Testis (tissue), 3 donors: ENCODE results near the gene SLC17A2. TPM values are rescaled to one million over a fixed set of nuclear protein-coding genes. Genes with fewer than 3 reads are reported as not detected.

Source experiments
- DNase-seq: peaks from one replicate; pipeline ENCODE4 v3.0.0-alpha.2; 2019
- H3K27ac ChIP-seq, 2 donors: fragments of 200-600 bp; sonication (generic); one replicate each; pipeline ENCODE4 v1.5.1; 2019
- H3K27me3 ChIP-seq: fragments of 200-600 bp; sonication (generic); one replicate; pipeline ENCODE4 v1.5.1; 2019
- H3K36me3 ChIP-seq: fragments of 200-600 bp; sonication (generic); one replicate; pipeline ENCODE4 v1.5.1; 2017; ENCODE audit warnings: low read depth; ENCODE audit errors: missing control alignments
- H3K4me1 ChIP-seq: fragments of 200-600 bp; sonication (generic); one replicate; pipeline ENCODE4 v1.5.1; 2019
- H3K4me3 ChIP-seq, 2 donors: fragments of 200-600 bp; sonication (generic); one replicate each; pipeline ENCODE4 v1.5.1; 2017 to 2019
- H3K9me3 ChIP-seq: fragments of 200-600 bp; sonication (generic); one replicate; pipeline ENCODE4 v1.5.1; 2017
- POLR2A ChIP-seq: fragments of 450-650 bp; IDR thresholded peaks from one replicate; pipeline ENCODE4 v1.6.1; 2017; ENCODE audit warnings: antibody characterized with exemption, mild to moderate bottlenecking, moderate library complexity
- WGBS, 2 donors: methylation state at CpG; one replicate each; pipeline ENCODE4 v1.1.5; 2018; 5-methylcytosine and 5-hydroxymethylcytosine counted together
- intact Hi-C: fragments of 100-400 bp; cut with DNase I; formaldehyde crosslinking; loops from one replicate; pipeline ENCODE4 v1.15.1; 2023; ENCODE audit warnings: low total_unique reads
- polyA plus RNA-seq: library from polyadenylated mRNA; stranded (reverse); fragments of 350-450 nt; fragmentation: Illumina TruSeq; extraction: RNeasy Lipid Tissue Mini Kit (QIAGEN cat#74804); gene quantifications from one replicate; pipeline ENCODE4 v1.2.3, GENCODE V29; 2014; ENCODE audit warnings: low read depth, low replicate concordance; ENCODE audit not compliant: insufficient read depth
- total RNA-seq, 2 donors: library from RNA; depleted of rRNA; stranded (reverse); fragments of >200 nt; gene quantifications; one replicate each; pipeline ENCODE4 v1.2.3, GENCODE V29; 2016
- TF ChIP-seq, protein P1 (sequence below), 3 experiments: fragments of 450-650 bp in 2 of 3; fragments of 200-600 bp in 1 of 3; sonication (generic) in 1 of 3; IDR thresholded peaks; one replicate each; pipeline ENCODE4 v1.5.1; 2016 to 2019; ENCODE audit warnings: antibody characterized with exemption in 3 of 3, mild to moderate bottlenecking in 2 of 3, moderate library complexity in 1 of 3

SLC17A2 gene
- total and polyA plus RNA-seq, 3 donors from 2014 or later = 0.17 to 0.50 (median 0.31) TPM

DNA sequence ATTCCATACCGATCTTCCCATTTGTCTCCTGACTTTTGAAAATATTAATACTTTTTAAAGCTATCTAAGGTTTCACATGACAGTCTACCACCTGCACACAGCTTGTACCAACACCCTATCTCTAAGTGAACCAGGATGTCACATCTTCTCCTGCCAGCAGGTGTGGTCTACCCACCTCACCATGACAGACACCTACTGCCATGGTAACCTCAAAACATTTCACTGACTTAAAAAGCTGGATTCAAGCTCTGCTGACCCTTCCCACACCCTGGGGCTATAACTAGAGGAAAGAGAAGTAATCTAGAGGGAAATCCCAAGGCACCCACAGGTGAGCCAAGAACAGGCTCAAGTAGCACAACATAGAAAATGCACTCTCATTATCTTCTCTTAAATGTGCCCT lies 57.7 kb downstream of the SLC17A2 start:
- no peak overlapping the region for H3K4me3 ChIP-seq
- intact Hi-C loops = no loop called here
- DNase-seq = no peak
- whole genome bisulfite sequencing, 2 donors = 100% methylated on average over 1 of the region's 1 CpG
- no peak overlapping the region for H3K27ac ChIP-seq
- TF ChIP-seq, protein P1, sequence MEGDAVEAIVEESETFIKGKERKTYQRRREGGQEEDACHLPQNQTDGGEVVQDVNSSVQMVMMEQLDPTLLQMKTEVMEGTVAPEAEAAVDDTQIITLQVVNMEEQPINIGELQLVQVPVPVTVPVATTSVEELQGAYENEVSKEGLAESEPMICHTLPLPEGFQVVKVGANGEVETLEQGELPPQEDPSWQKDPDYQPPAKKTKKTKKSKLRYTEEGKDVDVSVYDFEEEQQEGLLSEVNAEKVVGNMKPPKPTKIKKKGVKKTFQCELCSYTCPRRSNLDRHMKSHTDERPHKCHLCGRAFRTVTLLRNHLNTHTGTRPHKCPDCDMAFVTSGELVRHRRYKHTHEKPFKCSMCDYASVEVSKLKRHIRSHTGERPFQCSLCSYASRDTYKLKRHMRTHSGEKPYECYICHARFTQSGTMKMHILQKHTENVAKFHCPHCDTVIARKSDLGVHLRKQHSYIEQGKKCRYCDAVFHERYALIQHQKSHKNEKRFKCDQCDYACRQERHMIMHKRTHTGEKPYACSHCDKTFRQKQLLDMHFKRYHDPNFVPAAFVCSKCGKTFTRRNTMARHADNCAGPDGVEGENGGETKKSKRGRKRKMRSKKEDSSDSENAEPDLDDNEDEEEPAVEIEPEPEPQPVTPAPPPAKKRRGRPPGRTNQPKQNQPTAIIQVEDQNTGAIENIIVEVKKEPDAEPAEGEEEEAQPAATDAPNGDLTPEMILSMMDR (IDR thresholded peaks at IDR 0.05) = no peak
- TF ChIP-seq POLR2A = no peak
- no peaks in the 10 kb centered on the region for H3K4me1 ChIP-seq
- no peaks in the 10 kb centered on the region for H3K36me3 ChIP-seq
- no peaks in the 10 kb centered on the region for H3K9me3 ChIP-seq
- no peaks in the 10 kb centered on the region for H3K27me3 ChIP-seq

DNA sequence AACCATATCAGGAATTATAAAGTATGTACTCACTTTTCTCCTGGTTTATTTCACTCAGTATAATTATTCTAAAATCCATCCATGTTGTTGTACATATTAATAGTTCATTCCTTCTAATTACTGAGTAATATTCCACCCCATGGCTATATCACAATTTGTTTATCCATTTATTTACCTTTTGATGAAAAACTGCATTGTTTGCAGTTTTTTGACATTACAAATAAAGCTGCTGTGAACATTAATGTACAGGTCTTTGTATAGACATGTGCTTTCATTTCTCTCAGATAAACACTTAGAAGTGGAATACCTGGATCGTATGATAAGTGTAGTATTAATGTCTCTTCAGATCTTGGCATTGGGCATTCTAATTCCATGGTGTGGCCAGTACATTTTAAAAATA lies 60.7 kb downstream of the SLC17A2 start:
- WGBS, 2 donors = 51 to 96% methylated on average over 1 of the region's 1 CpG
- no peak overlapping the region for H3K4me3 ChIP-seq
- intact Hi-C loops = no loop called here
- no peak overlapping the region for H3K27ac ChIP-seq
- H3K27me3 ChIP-seq = no peaks in the 10 kb centered on the region
- TF ChIP-seq, protein P1 (IDR thresholded peaks at IDR 0.05) = no peak
- TF ChIP-seq POLR2A = no peak
- DNase-seq = no peak
- H3K4me1 ChIP-seq = no peaks in the 10 kb centered on the region
- no peaks in the 10 kb centered on the region for H3K9me3 ChIP-seq
- no peaks in the 10 kb centered on the region for H3K36me3 ChIP-seq

DNA sequence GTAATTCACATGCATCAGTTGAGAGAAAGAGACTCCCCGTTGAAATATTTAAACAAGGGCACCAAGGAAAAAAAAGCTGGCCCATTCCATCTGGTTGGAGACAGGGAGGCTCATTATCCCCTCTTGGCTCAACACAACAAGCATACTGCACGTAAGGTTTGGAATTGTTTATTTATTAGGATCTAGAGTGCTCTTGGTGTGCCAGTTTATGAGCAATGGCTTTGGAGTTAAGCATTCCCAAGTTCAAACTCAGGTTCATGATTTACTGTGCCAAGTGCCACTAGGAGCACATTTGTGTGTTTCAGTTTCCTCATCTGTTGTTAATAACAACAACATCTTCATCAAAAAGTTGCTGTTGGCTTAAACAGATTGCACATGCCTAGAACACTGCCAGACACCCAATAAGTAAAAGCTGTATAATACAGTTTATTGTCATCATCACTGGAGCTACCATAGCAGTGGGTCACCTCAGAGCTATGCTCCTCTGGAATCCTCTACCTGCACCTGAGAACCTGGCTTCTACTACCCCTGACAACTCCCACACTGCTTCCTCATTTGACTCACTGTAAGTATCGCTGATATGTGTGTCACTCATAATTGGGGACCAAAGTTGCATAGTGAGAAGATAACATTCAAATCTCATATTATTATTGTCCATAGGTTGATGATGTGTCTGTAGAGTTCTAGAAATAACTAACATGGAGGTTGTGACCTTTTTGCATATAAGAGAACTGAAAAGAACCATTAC lies 61.9 kb downstream of the SLC17A2 start:
- TF ChIP-seq, protein P1 (IDR thresholded peaks at IDR 0.05) = no peak
- TF ChIP-seq POLR2A = no peak
- 86 to 87% methylated on average over 3 of the region's 3 CpGs for WGBS, 2 donors
- Histone ChIP-seq H3K4me3 (no peak overlapping the region), H3K36me3 (no peaks in the 10 kb centered on the region), H3K4me1 (no peaks in the 10 kb centered on the region), H3K9me3 (no peaks in the 10 kb centered on the region), H3K27ac (no peak overlapping the region), H3K27me3 (no peaks in the 10 kb centered on the region)
- intact Hi-C loops = no loop called here
- no peak for DNase-seq

DNA sequence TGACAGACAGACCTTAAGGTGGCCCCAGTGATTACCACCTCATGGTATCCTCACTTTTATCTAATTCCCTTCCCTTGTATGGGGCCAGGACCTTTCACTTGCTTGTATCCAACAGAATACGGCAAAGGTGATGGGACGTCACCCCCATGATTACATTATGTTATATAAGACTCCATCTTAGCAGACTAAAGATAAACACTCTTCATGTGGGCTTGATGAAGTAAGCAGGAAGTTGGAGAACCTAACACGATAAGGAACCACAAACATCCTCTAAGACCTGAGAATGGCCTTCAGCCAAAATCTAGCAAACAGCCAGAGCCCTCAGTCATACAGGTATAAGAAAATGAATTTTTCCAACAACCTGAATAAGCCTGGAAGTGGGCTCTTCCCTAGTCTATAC lies 64.5 kb downstream of the SLC17A2 start:
- Histone ChIP-seq H3K27ac (no peak overlapping the region), H3K4me1 (no peaks in the 10 kb centered on the region), H3K27me3 (no peaks in the 10 kb centered on the region), H3K9me3 (no peaks in the 10 kb centered on the region), H3K4me3 (no peak overlapping the region), H3K36me3 (no peaks in the 10 kb centered on the region)
- TF ChIP-seq, protein P1 (IDR thresholded peaks at IDR 0.05) = no peak
- TF ChIP-seq POLR2A = no peak
- intact Hi-C loops = no loop called here
- DNase-seq = no peak
- WGBS, 2 donors = 85 to 86% methylated on average over 3 of the region's 3 CpGs

DNA sequence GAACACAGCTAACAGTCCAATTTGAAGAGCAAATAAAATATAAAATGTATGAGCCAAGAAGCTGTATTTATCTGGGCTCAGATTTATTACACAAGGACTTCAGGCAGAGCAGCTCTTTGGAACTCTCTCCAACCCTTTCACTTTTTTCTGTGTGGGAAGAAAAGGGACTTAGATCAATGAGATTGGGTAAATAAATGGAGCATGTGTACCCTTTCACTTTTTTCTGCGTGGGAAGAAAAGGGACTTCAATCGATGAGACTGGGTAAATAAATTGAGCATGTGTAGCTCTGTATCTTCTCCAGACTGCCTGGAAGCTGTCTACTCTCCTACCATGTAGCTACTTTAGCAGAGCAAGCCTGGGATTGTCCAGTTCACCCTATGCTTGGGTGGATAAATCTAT lies 67.1 kb downstream of the SLC17A2 start:
- Histone ChIP-seq H3K27ac (no peak overlapping the region), H3K27me3 (no peaks in the 10 kb centered on the region), H3K4me1 (no peaks in the 10 kb centered on the region), H3K36me3 (no peaks in the 10 kb centered on the region), H3K4me3 (no peak overlapping the region), H3K9me3 (no peaks in the 10 kb centered on the region)
- no peak for DNase-seq
- intact Hi-C loops = no loop called here
- TF ChIP-seq, protein P1 (IDR thresholded peaks at IDR 0.05) = no peak
- no peak for TF ChIP-seq POLR2A
- WGBS, 2 donors = 76 to 85% methylated on average over 2 of the region's 2 CpGs
